SK-N-MC (cell line): ENCODE measurements around the gene MYBBP1A.

Experiments used
- DNase-seq: peaks from one replicate; pipeline ENCODE4 v3.0.0-alpha.2; 2011; ENCODE audit warnings: low read depth, low spot score
- H3K27ac ChIP-seq: fragments of 200-600 bp; sonication (generic); 2 replicates; pipeline ENCODE4 v1.5.1; 2016; ENCODE audit warnings: mixed run types
- H3K36me3 ChIP-seq: fragments of 200-600 bp; sonication (generic); 2 replicates; pipeline ENCODE4 v1.6.1; 2017; ENCODE audit warnings: antibody characterized with exemption, low read length, mixed read lengths; ENCODE audit not compliant: insufficient read depth
- H3K4me3 ChIP-seq: fragments of 200-600 bp; sonication (generic); 2 replicates; pipeline ENCODE4 v1.5.1; 2016
- H3K9ac ChIP-seq: fragments of 200-600 bp; sonication (generic); 2 replicates; pipeline ENCODE4 v1.8.0; 2017; ENCODE audit warnings: mixed run types, mixed read lengths; ENCODE audit not compliant: insufficient read length
- H3K9me3 ChIP-seq: fragments of 200-600 bp; sonication (generic); 2 replicates; pipeline ENCODE4 v1.6.1; 2017; ENCODE audit warnings: low read depth, mild to moderate bottlenecking, antibody characterized with exemption, low read length, moderate library complexity, mixed read lengths
- EZH2 ChIP-seq: fragments of 200-600 bp; sonication (generic); IDR thresholded peaks from one replicate; pipeline ENCODE4 v1.6.1; 2017; ENCODE audit warnings: antibody characterized with exemption
- FOXP2 ChIP-seq: optimal IDR thresholded peaks from 2 replicates; pipeline ENCODE3; 2011; ENCODE audit warnings: mild to moderate bottlenecking, moderate library complexity; ENCODE audit not compliant: insufficient read depth; ENCODE audit errors: extremely low read length, control extremely low read depth
- POLR2AphosphoS5 ChIP-seq: IDR thresholded peaks from 2 replicates; pipeline ENCODE4 v1.6.1; 2012; ENCODE audit warnings: mild to moderate bottlenecking, low read depth, low read length, borderline replicate concordance

The MYBBP1A gene

DNA sequence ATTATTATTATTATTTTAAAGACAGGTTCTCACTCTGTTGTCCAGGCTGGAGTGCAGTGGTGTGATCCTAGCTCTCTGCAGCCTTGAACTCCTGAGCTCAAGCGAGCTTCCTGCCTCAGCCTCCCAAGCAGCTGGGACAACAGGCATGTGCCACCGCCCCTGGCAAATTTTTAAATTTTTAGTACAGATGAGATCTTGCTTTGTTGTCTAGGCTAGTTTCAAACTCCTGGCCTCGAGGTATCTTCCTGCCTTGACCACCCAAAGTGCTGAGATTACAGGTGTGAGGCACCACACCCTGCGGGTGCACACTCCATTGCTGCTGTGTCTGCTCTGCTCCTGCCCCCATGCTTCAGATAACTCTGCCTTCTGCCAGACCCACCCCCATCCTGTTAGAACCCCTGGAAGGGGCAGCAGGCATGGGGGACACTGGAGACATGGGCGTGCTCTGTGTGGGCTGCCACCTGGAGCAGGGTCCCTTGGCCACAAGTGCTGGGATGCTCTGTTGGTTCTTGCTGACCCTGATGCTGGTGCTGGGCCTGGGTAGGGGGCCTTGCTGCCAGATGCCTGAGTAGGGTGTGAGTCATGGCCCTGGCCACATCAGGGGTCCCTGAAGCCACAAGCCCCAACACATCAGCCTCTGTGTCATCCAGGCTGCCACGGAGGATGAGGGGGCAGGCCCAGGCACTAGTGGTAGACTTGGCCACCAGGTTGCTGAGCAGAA, 2.6 kb upstream of the MYBBP1A start:
- TF ChIP-seq EZH2 (no peak), POLR2AphosphoS5 (no peak), FOXP2 (no peak)

DNA sequence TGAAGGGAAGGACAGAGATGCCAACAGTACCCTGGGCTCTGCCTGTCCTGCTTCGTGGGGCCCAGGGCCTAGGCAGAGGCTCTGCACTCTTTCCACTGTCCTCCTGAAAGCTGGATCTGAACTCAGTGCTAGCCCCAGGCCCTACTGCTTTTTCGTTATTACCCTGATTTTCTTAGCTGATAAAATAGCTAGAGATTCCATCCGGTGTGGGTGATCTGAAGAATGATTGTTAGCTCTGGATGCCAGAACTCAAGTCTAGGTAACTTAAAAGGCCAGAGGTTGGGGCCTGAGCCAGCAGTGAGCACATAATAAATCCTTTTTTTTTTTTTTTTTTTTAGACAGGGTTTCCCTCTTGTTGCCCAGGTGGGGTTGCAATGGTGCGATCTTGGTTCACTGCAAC, 1.8 kb upstream of the MYBBP1A start:
- no peak overlapping the region for H3K4me3 ChIP-seq
- no peak overlapping the region for H3K27ac ChIP-seq
- DNase-seq: no peak
- no peak for TF ChIP-seq POLR2AphosphoS5
- TF ChIP-seq FOXP2: no peak
- TF ChIP-seq EZH2: no peak
- no peaks in the 10 kb centered on the region for H3K9me3 ChIP-seq
- H3K36me3 ChIP-seq: peaks cover 24% of the 10 kb centered on the region
- no peak overlapping the region for H3K9ac ChIP-seq

More for the DNA sequence above, 2.6 kb upstream of the MYBBP1A start:
- DNase-seq: no peak
- H3K9me3 ChIP-seq: no peaks in the 10 kb centered on the region
- H3K9ac ChIP-seq: no peak overlapping the region
- peaks cover 16% of the 10 kb centered on the region for H3K36me3 ChIP-seq
- H3K27ac ChIP-seq: no peak overlapping the region
- no peak overlapping the region for H3K4me3 ChIP-seq

DNA sequence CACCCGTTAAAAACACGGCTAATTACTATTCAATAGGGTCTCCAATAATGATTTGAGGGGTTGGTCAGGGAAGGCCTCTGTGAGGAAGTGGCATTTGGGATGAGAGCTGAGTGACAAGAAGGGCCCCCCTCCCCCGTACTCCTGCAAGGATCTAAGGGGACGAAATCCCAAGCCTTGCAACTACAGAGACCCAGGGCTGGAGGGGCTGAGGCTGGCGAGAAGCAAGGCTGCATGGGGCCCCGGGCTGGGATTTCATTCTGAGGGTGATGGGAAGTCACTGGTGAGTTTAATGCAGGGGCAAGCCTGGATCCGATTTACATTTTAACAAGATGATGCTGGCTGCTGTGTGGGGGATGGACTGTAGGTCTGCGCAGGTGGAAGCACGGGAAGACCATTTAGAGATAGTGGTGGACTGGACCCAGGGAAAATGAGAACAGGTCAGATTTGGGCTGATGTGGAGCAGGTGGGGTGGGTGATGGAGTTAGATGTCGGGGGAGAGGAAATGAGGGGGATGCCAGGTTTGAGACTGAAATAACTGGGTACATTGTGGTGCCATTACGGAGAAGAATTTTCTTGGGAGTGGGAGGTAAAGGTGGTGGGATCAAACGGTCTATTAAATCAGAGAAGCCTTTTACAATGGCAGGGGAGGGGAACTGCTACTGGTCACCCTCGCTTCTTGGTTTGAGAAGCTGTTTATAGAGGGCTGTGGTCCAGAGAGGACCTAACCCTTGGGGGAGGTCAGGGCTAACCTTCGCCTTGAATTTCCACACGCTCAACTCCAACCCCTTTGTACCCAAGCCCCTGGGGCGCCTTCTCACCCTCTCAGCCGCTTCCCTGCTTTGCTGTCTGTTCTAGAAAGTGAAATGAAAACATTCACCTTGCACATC, 932 bp upstream of the MYBBP1A start:
- H3K4me3 ChIP-seq: peak overlapping the region; percentile 99
- peak overlapping the region; percentile 93 for H3K9ac ChIP-seq
- DNase-seq: no peak
- no peaks in the 10 kb centered on the region for H3K9me3 ChIP-seq
- TF ChIP-seq EZH2 (no peak), FOXP2 (no peak), POLR2AphosphoS5 (no peak)
- H3K36me3 ChIP-seq: peaks cover 32% of the 10 kb centered on the region
- peak overlapping the region; percentile 82 for H3K27ac ChIP-seq

DNA sequence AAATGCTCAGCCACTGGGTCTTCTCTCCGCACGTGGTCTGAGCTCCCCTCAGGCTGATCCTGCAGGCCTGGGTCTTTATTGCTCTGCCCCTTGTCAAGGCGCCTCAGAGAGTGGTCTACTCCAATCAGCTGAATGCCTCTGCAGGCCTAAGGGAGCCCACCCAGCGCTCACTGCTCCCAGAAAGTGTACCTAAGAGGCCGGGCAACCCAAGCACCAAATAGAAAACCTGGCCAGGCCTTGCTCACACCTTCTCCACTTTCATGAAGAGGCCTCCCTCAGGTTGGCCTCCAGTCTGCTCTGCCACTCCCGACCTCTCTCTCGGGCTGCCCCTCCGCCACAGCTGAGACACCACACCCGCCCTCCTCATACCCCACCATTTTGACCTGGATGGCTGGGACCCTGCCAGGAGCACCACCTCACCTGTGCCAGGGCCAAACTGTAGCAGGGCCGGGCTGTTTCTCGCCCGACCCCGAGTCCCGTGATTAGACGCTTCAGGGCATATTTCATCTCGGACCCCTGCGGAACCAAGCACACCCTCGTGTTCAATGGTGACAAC, 665 bp downstream of the MYBBP1A start:
- no peak for TF ChIP-seq POLR2AphosphoS5
- TF ChIP-seq FOXP2: no peak
- DNase-seq: no peak
- 0 out of 2 replicates have a peak overlapping the region, but pooled peaks have one; percentile 25 for H3K27ac ChIP-seq
- H3K9ac ChIP-seq: peak overlapping the region; percentile 93
- peak overlapping the region; percentile 99 for H3K4me3 ChIP-seq
- no peaks in the 10 kb centered on the region for H3K9me3 ChIP-seq
- peaks cover 46% of the 10 kb centered on the region for H3K36me3 ChIP-seq

DNA sequence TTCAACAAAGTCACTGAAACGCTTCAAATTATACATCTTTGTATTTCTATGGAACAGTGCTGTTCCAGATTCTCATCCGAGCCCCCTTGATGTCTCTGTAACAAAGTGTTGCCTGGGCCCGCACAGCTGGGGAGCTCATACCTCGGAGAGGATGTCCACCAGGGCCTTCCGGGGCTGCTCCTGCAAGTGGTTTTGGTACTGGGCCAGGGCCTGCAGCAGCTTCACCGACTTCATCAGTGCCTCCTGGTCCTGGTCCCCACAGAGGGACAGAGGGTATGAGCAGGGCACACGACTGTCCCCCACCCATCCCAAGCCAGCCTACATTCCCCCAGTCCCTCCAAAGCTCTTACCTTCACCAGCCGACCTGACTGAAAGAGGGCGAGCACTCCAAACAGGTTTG, 1.5 kb downstream of the MYBBP1A start:
- Histone ChIP-seq H3K9ac (peak overlapping the region; percentile 93), H3K27ac (no peak overlapping the region), H3K36me3 (peaks cover 53% of the 10 kb centered on the region), H3K9me3 (no peaks in the 10 kb centered on the region), H3K4me3 (peak overlapping the region; percentile 99)
- TF ChIP-seq EZH2: no peak
- TF ChIP-seq POLR2AphosphoS5: no peak
- no peak for TF ChIP-seq FOXP2
- DNase-seq: no peak

DNA sequence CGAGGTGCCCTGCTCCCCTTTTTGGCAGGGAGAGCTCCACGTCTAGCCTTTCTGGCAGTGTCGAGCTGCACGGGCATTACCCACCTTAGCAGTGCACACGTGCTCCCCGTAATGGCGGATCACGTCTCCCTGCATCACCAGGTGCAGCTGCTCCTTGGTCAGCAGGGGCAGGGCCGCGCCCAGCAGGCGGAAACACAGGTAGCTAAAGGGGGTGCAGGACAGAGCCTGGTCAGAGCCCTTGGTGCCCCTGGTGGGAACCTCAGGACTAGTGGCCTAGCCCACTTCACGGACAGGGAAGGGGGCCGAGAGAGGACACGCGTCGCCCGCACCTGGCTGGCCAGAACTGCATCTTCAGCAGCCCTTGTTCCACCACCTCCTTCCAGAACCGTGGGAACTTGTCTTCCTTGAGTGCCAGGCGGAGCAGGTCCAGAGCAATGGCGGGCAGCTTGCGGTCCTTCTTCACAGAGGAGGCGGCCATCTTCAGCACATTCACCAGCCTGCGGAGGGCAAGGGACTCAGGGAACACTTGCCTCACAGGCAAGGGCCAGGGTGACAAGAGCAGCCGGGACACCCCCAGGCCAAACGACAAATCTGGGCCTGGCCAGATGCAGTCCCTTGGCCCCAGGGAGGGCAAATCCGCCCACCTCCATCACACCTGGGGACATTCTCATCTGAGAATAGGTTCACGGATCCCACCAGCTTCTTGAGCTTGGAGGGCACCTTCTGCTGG, 3.2 kb downstream of the MYBBP1A start:
- no peak overlapping the region for H3K9ac ChIP-seq
- no peak for DNase-seq
- no peak overlapping the region for H3K27ac ChIP-seq
- no peak for TF ChIP-seq EZH2
- no peak for TF ChIP-seq FOXP2
- no peak for TF ChIP-seq POLR2AphosphoS5
- H3K4me3 ChIP-seq: no peak overlapping the region
- no peaks in the 10 kb centered on the region for H3K9me3 ChIP-seq
- H3K36me3 ChIP-seq: peaks cover 70% of the 10 kb centered on the region

DNA sequence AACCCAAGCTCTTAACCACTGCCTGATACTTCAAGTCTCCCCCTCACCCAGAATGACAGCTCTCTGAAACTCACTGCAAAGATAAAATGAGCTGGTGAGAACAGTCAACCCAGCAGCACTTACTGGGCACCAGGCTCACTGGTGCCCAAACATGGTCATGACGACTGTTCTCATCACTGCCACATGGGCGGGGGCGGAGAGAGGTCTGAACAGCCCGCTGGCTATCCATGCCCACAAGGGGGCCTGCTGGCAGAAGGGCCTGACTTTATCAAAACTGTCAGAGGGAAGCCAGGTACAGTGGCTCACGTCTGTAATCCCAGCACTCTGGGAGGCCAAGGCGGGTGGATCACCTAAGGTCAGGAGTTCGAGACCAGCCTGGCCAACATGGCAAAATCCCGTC, 4.0 kb downstream of the MYBBP1A start:
- Histone ChIP-seq H3K4me3 (no peak overlapping the region), H3K27ac (no peak overlapping the region), H3K36me3 (peaks cover 78% of the 10 kb centered on the region), H3K9me3 (no peaks in the 10 kb centered on the region), H3K9ac (no peak overlapping the region)
- no peak for DNase-seq
- TF ChIP-seq POLR2AphosphoS5: no peak
- no peak for TF ChIP-seq FOXP2
- no peak for TF ChIP-seq EZH2

DNA sequence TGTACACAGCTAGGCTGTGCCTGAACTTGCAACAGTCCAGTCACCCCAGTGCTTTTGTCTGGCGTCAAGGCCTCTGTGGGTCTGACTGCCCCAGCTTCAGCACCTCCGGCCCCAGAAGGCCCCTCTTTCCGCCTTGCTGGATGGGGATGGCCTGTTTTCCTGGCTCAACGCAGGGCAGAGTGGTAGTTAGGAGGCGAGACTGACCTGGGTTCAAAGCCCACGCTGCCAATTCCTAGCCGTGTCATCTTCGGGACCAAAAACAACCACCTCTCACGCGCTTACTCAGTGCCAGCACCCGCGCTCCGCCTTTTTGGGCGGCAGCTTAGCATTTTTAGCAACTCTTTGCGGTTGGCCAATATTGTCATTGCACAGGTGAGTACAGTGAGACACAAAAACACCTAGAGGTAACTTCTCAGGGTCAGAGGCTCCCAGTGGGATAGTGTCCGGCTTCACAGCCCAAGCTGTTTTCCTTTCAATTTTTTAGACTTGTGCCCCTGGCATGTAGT, 4.6 kb downstream of the MYBBP1A start:
- H3K4me3 ChIP-seq: no peak overlapping the region
- peaks cover 81% of the 10 kb centered on the region for H3K36me3 ChIP-seq
- TF ChIP-seq POLR2AphosphoS5: no peak
- no peak for TF ChIP-seq FOXP2
- TF ChIP-seq EZH2: no peak

More for the DNA sequence above, 4.6 kb downstream of the MYBBP1A start:
- Histone ChIP-seq H3K27ac (no peak overlapping the region), H3K9ac (no peak overlapping the region), H3K9me3 (no peaks in the 10 kb centered on the region)
- DNase-seq: no peak
